G401.6 (cell line): ENCODE results near the gene C9orf50.

ENCODE experiments used
- FAIRE-seq: peaks from 2 replicates; lab custom pipeline; 2012; peaks lifted over from hg19 to GRCh38; lab: Jason Lieb, UNC

The C9orf50 gene

GRCh38 chr9:129631674-129632129 is 10.8 kb upstream of the C9orf50 start:
- FAIRE-seq: no peak

GRCh38 chr9:129630967-129631673 is 10.2 kb upstream of the C9orf50 start:
- FAIRE-seq: no peak

GRCh38 chr9:129629251-129629820 is 8.4 kb upstream of the C9orf50 start:
- FAIRE-seq: no peak

- FAIRE-seq: no peak
These were observed 7.8 kb upstream of the C9orf50 start for GRCh38 chr9:129628709-129629108.

GRCh38 chr9:129627556-129628440 is 6.9 kb upstream of the C9orf50 start:
- no peak for FAIRE-seq

GRCh38 chr9:129626625-129627284 is 5.9 kb upstream of the C9orf50 start:
- FAIRE-seq: no peak

- FAIRE-seq: peak; percentile 65
These were observed 5.3 kb upstream of the C9orf50 start, which contains the start of gene NTMT1 for GRCh38 chr9:129626079-129626624. NTMT1 (plus strand) TSS chr9:129626163; CDS start chr9:129632704, 6,541 bp downstream.

GRCh38 chr9:129624947-129625346 is 4.0 kb upstream of the C9orf50 start:
- FAIRE-seq: peak; percentile 75

- FAIRE-seq: no peak
These were observed 3.4 kb upstream of the C9orf50 start for GRCh38 chr9:129624168-129624759.

GRCh38 chr9:129623331-129623730 is 2.4 kb upstream of the C9orf50 start:
- no peak for FAIRE-seq

- no peak for FAIRE-seq
These were observed 873 bp downstream of the C9orf50 start for GRCh38 chr9:129619787-129620668.

- peak; percentile 42 for FAIRE-seq
These were observed 3.7 kb downstream of the C9orf50 start for GRCh38 chr9:129617167-129617566.

- no peak for FAIRE-seq
These were observed 5.3 kb downstream of the C9orf50 start for GRCh38 chr9:129615407-129616285.

- no peak for FAIRE-seq
These were observed 6.0 kb downstream of the C9orf50 start for GRCh38 chr9:129614932-129615331.

GRCh38 chr9:129613520-129614175 is 7.3 kb downstream of the C9orf50 start:
- FAIRE-seq: no peak

- no peak for FAIRE-seq
These were observed 7.9 kb downstream of the C9orf50 start for GRCh38 chr9:129612815-129613519.

GRCh38 chr9:129612123-129612522 is 8.8 kb downstream of the C9orf50 start:
- FAIRE-seq: no peak

- FAIRE-seq: no peak
These were observed 9.5 kb downstream of the C9orf50 start for GRCh38 chr9:129611307-129611800.
